ENCODE measurements around the gene TBC1D22B. TPM values are rescaled to one million over a fixed set of nuclear protein-coding genes. Genes with fewer than 3 reads are reported as not detected.

TBC1D22B gene
- total RNA-seq, 4 donors from 2014 or later, result 8.0 to 9.5 (median 8.5) TPM

GRCh38 chr6:37308069-37308815, 50.7 kb downstream of the TBC1D22B start:
- DNase-seq (ENCODE audit: low spot score), result no peak
- ATAC-seq (ENCODE audit: low FRiP score), result no peak
- no peak for TF ChIP-seq CTCF (IDR thresholded peaks at IDR 0.05)

DNA sequence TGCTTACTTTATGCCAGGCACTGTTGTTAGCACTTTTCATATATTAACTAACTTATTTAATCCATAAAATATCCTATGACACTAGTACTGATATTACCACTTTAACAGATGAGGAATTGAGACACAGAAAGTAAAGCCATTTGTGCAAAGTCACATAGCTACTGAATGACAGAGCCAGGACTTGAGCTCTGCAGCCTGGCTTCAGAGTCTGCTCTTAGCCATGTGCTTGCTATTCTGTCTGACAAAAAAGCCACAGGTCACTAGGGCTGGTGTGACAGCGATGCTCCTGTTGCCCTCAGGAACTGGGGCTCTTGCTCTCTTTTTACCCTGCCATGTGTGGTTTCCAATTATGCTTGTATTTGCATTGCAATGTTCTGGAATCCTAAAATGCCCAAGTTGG, 51.5 kb downstream of the TBC1D22B start:
- DNase-seq (ENCODE audit: low spot score) (no peak), ATAC-seq (ENCODE audit: low FRiP score) (no peak)
- no peak for TF ChIP-seq CTCF (IDR thresholded peaks at IDR 0.05)

GRCh38 chr6:37309692-37310091, 52.1 kb downstream of the TBC1D22B start:
- no peak for DNase-seq (ENCODE audit: low spot score)
- TF ChIP-seq CTCF (IDR thresholded peaks at IDR 0.05), result no peak
- ATAC-seq (ENCODE audit: low FRiP score), result no peak

DNA sequence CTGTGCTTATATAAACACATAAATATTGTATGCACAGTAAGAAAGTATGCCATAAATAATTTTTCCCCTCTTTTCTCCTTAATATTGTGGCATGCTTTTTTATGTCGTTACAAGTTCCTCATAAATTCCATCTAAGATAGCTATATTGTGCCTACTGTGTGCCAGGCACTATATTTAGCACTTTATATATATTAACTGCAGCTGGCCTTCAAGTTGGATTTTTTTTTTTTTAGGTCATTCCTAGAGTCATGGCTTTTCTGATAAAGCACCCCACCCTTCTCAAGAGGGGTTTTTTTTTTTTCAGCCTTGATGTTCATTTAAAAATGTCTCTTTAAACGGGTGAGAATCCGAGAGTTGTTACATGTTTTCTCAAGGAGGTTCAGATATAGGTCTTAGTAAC, 53.4 kb downstream of the TBC1D22B start:
- ATAC-seq (ENCODE audit: low FRiP score) (no peak), DNase-seq (ENCODE audit: low spot score) (no peak)
- no peak for TF ChIP-seq CTCF (IDR thresholded peaks at IDR 0.05)

DNA sequence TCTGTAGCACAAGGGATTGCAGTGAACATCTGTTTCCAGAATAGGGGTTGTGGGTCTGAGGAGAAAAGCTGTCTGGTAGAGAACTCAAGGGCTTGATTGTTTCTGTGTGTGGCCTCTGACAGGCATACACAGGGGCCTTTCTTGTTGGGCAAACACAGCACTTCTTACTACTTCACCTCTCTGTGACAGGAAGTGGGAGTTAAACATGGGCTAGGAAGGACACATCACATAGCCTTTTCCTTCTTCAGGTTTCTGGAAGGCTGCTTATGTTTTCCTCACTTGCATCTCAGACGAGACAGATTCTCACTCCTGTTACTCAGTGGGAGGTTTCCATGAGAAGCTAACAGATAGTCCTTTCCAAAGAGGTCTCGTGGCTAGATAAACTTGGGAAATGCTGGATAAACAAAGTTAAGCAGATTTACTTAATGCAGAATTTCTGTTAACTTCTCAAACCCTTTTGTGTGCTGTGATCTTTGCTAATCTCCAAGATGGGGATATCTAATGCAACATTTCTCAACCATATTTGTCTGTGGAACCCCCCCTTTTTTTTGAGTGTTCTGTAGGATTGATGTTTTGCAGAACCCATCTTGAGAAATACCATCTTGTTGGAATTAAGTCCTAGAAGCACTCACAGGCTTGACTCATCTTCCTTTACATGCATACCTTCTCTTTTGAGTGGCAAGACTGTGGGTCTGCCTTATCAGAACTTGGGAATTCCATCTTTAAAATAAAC, 54.3 kb downstream of the TBC1D22B start:
- no peak for TF ChIP-seq CTCF (IDR thresholded peaks at IDR 0.05)
- ATAC-seq (ENCODE audit: low FRiP score) (no peak), DNase-seq (ENCODE audit: low spot score) (no peak)

- TF ChIP-seq CTCF (IDR thresholded peaks at IDR 0.05), result no peak
These were observed 56.3 kb downstream of the TBC1D22B start for GRCh38 chr6:37313723-37314486.

More at GRCh38 chr6:37313723-37314486, 56.3 kb downstream of the TBC1D22B start:
- no peak for DNase-seq (ENCODE audit: low spot score)
- ATAC-seq (ENCODE audit: low FRiP score), result no peak
